Stimulated activated effector memory CD8-positive, alpha-beta T cell treated with anti-CD3 and anti-CD28 coated beads, Interleukin-12 subunit alpha, Interleukin-12 subunit beta, amount 100 ng/mL, for 72 hours (primary cell): ENCODE data around the gene NUPR1.
"Not testable (repeated sequence)": the region's sequence is repeated elsewhere in the genome, so short reads cannot be mapped to it uniquely, and the experiment has no call there.

ENCODE experiments used
- ATAC-seq: fragments of 150-1000 bp; cut with Tn5 transposase; 2 replicates; pipeline ENCODE4 v1.10.0; 2021
- DNase-seq, 2 donors: peaks; one replicate each; pipeline ENCODE4 v3.0.0; 2021 to 2022; ENCODE audit warnings: low spot score in 2 of 2
- H3K27ac Mint-ChIP-seq: one replicate; pipeline ENCODE4 v1.8.0; 2022; ENCODE audit warnings: mild to moderate bottlenecking, mixed read lengths
- H3K36me3 Mint-ChIP-seq: one replicate; pipeline ENCODE4 v1.8.0; 2022; ENCODE audit warnings: mild to moderate bottlenecking, mixed read lengths
- H3K4me1 Mint-ChIP-seq: one replicate; pipeline ENCODE4 v1.8.0; 2022; ENCODE audit warnings: mixed read lengths
- H3K4me3 Mint-ChIP-seq: one replicate; pipeline ENCODE4 v1.8.0; 2022; ENCODE audit warnings: mild to moderate bottlenecking, mixed read lengths
- H3K9me3 Mint-ChIP-seq: one replicate; pipeline ENCODE4 v1.8.0; 2022; ENCODE audit warnings: mixed read lengths

Gene NUPR1

DNA sequence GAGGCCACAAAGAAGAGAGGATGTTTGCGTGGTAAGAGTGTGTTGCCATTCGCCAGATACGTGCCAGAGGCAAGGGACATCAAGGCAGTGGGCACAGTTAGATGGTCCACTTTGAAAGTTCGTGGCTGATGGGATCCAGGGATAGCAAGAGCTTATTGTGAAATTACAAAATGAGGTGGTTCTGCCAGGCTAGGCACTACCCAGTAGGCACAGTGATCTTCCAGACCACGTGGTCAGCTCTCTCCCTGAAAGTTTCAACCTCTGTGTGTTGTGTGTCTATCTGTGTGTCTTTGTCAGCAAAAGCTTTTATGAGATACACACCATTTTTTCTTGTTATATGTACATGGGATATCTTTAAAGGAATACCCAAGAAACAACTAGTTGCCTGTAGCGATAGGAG, 24.4 kb upstream of the NUPR1 start:
- no peak for ATAC-seq
- Mint-ChIP-seq H3K27ac (no peak overlapping the region), H3K9me3 (peaks cover 6% of the 10 kb centered on the region), H3K4me3 (no peak overlapping the region), H3K4me1 (peaks cover 36% of the 10 kb centered on the region), H3K36me3 (peaks cover 22% of the 10 kb centered on the region)
- no peak for DNase-seq

DNA sequence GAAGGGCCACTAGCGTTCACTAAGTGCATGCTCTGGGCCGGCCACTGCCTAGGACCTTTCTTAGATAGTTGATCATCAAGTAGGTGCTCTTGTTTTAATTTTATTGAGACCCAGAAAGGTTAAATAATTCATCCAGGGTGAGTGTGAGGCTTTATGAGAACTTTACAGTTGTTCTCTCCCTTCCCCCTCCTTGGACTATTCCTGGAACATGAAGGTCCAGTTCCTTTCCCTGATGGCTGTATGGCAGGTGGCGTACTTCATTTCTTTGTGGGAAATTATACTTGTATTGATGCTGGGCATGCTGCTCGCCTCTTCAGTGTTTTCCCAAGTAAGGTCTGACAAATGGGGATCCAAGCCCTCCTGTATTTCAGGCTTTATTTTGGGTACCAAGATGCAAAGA, 23.4 kb upstream of the NUPR1 start:
- Mint-ChIP-seq H3K4me1 (peaks cover 33% of the 10 kb centered on the region), H3K27ac (no peak overlapping the region)

DNA sequence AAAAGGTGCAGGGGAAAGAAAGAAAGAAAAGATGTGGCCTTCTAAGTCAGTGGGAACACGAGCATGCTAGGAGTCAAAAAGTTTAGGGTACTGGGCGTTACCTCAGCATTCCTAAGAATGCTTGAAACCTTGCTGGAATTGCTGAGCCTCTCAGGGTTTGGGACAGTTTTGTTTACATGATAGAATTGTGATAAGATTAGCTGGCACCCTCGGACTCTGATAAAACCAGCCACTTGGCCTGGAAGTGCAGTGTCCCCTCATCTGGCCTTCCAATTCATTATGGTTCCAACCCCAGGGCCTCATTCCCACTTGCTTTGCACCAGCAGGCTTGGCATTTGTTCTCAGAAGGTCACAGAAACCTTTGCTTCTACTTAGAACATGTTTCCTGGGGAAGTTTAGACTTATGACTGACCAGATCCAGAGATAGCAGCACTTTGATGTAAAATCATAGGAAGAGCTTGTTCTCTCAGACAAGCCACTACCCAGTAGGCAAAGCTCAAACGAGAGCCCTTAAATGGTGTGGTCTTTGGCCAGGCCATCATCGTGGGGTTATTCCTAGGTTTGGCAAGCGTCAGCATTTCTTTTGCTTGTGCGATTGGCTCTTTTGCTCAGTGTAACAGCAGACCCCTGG, 22.9 kb upstream of the NUPR1 start:
- Mint-ChIP-seq H3K4me3 (no peak overlapping the region), H3K27ac (peak overlapping the region; percentile 36), H3K4me1 (peaks cover 36% of the 10 kb centered on the region), H3K36me3 (peaks cover 37% of the 10 kb centered on the region), H3K9me3 (peaks cover 3% of the 10 kb centered on the region)
- DNase-seq: no peak
- ATAC-seq: no peak

More for the DNA sequence above, 23.4 kb upstream of the NUPR1 start:
- DNase-seq: no peak
- Mint-ChIP-seq H3K4me3 (no peak overlapping the region), H3K9me3 (peaks cover 3% of the 10 kb centered on the region), H3K36me3 (peaks cover 32% of the 10 kb centered on the region)
- no peak for ATAC-seq

DNA sequence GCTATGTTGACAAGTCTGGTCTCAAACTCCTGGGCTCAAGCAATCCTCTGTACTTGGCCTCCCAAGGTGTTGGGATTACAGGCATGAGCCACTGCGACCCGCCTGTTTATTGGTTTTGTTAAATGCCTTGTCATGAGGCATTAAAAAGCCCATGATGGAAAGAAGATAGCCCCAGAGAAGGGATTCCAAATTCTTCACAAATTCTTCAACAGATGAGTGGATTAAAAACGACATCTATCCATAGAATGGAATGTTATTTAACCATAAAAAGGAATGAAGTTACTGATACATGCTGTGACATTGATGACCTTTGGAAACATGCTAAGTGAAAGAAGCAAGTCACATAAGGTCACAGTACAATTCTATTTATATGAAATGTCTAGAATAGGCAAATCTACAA, 19.7 kb upstream of the NUPR1 start:
- ATAC-seq (no peak), DNase-seq (no peak)
- H3K4me1 Mint-ChIP-seq: peaks cover 36% of the 10 kb centered on the region
- H3K36me3 Mint-ChIP-seq: peaks cover 51% of the 10 kb centered on the region
- H3K4me3 Mint-ChIP-seq: no peak overlapping the region
- H3K9me3 Mint-ChIP-seq: no peaks in the 10 kb centered on the region
- H3K27ac Mint-ChIP-seq: no peak overlapping the region

DNA sequence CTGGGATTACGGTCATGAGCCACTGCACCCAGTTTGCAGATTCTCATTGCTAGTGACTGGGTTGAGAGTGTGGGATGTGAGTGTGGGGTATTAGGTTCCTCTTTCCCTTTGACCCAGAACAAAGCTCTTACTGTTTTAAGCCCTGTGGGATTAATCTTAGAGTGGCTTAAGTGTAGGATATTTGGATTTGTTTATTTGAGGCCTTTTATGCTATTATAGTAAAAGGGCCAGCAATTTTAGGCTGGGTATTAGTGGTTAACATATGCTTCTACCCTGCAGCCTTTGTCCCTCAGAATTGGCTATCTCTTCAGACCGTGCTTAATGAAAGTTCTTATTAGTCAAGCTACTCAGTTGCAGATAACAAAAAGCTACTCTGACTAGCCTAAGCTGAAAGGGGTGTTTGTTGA, 18.1 kb upstream of the NUPR1 start:
- no peak for DNase-seq
- H3K4me3 Mint-ChIP-seq: no peak overlapping the region
- H3K36me3 Mint-ChIP-seq: peaks cover 52% of the 10 kb centered on the region
- no peak for ATAC-seq
- H3K27ac Mint-ChIP-seq: peak overlapping the region; percentile 43
- no peaks in the 10 kb centered on the region for H3K9me3 Mint-ChIP-seq
- H3K4me1 Mint-ChIP-seq: peaks cover 29% of the 10 kb centered on the region

DNA sequence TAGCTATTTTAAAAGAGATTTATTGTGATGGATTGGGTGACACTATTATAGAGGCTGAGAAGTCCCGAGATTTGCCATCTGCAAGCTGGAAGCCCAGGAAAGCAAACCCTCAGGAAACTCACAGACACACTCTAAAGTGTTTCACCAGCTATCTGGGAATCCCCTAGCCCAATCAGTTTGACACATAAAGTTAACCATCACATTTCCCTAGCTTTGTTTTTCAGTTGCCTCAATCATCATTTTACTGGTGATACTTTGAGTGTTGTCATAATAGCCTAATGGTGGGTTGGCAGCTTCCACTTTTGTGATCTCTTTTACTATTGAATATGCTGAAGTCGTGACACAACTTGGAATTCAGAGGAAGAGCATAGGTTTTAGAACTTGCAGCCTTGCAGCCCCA, 16.8 kb upstream of the NUPR1 start:
- Mint-ChIP-seq H3K4me3 (peak overlapping the region; percentile 73), H3K27ac (no peak overlapping the region), H3K36me3 (peaks cover 52% of the 10 kb centered on the region), H3K4me1 (peaks cover 29% of the 10 kb centered on the region), H3K9me3 (no peaks in the 10 kb centered on the region)
- peak; percentile 69 for ATAC-seq
- no peak for DNase-seq

DNA sequence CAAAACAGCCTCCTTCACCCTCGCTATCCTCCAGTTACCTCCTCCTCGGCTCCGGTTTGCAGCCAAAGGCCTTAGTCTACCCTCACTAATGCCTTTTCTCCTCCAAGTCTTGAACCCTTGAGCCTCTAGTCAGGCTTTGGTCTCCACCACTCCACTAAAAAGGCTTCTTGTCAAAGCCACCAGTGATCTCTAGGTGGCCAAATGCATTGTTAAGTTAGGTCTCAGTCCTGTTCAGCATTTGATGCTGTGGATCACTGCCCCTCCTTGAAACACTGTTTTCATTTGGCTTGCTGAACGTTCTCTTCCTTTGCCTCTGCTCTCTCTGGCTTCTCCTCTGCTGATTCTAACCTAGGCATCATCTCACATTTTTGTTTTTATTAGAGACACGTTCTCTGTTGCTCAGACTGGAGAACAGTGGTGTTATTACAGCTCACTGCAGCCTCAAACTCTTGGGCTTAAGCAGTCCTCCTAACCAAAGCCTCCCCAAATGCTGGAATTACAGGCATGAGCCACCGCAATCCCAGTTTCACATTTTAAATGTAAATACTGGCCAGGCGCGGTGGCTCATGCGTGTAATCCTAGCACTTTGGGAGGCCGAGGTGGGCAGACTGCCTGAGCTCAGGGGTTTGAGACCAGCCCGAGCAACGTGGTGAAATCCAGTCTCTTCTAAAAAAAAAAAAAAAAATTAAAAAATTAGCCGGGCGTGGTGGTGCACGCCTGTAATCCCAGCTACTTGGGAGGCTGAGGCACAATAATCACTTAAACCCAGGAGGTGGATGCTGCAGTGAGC, 16.1 kb upstream of the NUPR1 start:
- Mint-ChIP-seq H3K4me3 (peak overlapping the region; percentile 73), H3K4me1 (peaks cover 29% of the 10 kb centered on the region), H3K27ac (peak overlapping the region; percentile 60), H3K9me3 (no peaks in the 10 kb centered on the region), H3K36me3 (peaks cover 46% of the 10 kb centered on the region)
- ATAC-seq: no peak
- DNase-seq: no peak

DNA sequence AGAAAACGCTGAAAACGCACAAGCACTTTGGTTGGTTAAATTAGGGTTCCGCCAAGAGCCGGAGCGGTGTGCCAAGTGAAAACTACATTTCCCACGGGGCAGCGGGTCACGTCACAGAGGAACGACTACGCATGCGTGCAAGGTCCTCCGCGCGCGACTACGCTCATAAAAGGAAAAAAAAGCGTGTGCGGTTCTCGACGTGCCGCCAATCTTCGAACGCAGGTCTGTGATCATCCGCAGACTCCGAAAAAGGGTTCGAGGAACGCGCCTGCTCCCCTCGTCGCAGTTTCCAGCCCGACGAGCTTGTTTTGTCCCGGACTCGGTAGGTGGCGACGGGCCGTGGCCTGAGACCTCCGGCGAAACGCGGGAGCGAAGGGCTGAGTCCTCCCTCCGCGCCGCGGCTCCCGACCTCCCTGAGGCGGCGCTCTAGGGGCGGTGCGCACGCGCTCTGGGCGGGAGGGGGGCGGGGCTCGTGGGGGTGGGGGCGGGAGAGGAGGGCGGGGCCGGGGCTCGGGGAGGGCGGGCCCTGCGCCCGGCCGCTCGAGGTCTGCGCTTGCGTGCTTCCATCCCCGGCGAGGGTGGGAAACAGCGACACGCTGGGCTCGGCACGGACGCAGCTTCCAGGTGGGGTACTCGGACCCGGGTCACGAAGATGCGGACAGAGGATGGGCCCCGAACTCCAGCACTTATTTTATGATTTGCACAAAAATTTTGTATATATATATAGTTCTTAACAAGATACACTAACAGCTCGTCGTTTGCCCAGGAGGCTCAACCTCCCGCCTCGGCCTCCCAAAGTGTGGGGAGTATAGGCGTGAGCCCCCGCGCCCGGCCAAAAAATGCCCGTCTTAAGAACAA, 15.2 kb upstream of the NUPR1 start, which contains the start of gene SGF29:
Gene SGF29, plus strand, starts transcription at position 145 of the 858 bp plus-strand sequence. CDS start 27,150 bp downstream, outside the sequence.
- Mint-ChIP-seq H3K4me1 (peaks cover 28% of the 10 kb centered on the region), H3K36me3 (peaks cover 38% of the 10 kb centered on the region), H3K9me3 (no peaks in the 10 kb centered on the region), H3K27ac (peak within 1 kb of the TSS; percentile 60), H3K4me3 (peak within 1 kb of the TSS; percentile 73)
- DNase-seq (peak; percentile 89 to 96), ATAC-seq (peak; percentile 90)

DNA sequence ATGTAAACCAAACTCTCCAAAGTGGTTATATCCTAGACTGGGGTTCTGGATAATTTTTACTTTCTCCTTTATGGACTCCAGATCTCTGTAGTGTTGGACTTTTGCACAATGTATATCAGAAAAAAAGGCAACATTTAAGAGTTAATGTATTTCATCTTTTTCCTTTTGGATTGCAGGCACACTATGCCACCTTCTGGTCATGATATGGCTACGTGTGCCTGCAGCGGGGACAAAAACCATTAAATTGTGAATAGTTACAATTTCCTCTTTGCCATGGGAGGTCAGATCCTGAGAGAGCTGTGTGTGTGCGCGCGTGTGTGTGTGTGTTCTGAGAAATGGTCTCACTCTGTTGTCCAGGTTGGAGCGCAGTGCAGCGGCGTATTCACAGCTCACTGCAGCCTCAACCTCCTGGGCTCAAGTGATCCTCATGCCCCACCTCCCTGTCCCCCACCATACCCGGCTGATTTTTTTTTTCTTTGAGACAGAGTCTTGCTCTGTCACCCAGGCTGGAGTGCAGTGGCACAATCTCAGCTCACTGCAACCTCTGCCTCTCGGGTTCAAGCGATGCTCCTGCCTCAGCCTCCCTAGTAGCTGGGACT, 10.6 kb upstream of the NUPR1 start:
- DNase-seq: no peak
- H3K36me3 Mint-ChIP-seq: peaks cover 9% of the 10 kb centered on the region
- H3K9me3 Mint-ChIP-seq: no peaks in the 10 kb centered on the region
- ATAC-seq: no peak
- H3K4me1 Mint-ChIP-seq: peaks cover 2% of the 10 kb centered on the region
- H3K4me3 Mint-ChIP-seq: no peak overlapping the region
- H3K27ac Mint-ChIP-seq: no peak overlapping the region

DNA sequence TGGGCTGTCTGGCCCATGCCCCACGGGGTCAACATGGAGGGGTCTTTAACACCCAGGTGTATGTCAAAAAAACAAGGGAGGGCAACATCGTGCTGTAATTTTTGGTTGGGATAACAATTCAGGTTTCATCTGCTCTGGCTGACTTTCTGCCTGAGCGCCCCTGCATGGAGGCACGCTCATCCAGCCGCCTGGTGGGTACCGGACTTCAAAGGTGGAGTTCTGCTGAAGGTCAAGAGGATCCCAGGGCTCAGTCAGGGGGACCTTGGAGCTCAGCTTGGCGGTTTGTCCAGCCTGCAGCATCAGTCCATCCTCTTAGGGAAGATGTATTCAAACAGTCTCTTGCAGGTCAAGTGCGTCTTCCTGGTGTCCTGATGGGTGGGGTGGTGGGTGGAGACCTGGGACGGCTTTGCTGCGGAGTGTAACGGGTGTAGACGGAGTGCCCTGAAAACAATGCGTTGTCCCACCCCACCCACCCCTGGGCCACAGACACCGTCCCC, 9.6 kb upstream of the NUPR1 start:
- H3K36me3 Mint-ChIP-seq: no peaks in the 10 kb centered on the region
- no peaks in the 10 kb centered on the region for H3K9me3 Mint-ChIP-seq
- H3K4me3 Mint-ChIP-seq: no peak overlapping the region
- ATAC-seq: no peak
- no peak for DNase-seq
- no peak overlapping the region for H3K27ac Mint-ChIP-seq
- H3K4me1 Mint-ChIP-seq: no peaks in the 10 kb centered on the region

DNA sequence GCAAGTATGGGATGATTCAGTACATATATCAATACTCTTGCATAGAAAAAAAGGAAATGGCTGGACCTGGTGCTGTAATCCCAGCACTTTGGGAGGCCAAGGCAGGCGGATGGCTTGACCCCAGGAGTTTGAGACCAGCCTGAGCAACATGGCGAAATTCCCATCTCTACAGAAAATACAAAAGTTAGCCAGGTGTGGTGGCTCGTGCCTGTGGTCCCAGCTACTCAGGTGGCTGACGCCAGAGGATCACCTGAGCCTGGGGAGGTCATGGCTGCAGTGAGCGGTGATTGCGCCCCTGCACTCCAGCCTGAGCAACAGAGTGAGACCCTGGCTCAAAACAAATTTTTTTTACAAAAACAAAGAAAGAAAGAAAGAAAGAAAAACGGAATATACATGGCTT, 7.9 kb upstream of the NUPR1 start:
- no peak for ATAC-seq
- no peaks in the 10 kb centered on the region for H3K36me3 Mint-ChIP-seq
- H3K4me3 Mint-ChIP-seq: no peak overlapping the region
- no peak for DNase-seq
- no peaks in the 10 kb centered on the region for H3K9me3 Mint-ChIP-seq
- H3K27ac Mint-ChIP-seq: no peak overlapping the region
- no peaks in the 10 kb centered on the region for H3K4me1 Mint-ChIP-seq

DNA sequence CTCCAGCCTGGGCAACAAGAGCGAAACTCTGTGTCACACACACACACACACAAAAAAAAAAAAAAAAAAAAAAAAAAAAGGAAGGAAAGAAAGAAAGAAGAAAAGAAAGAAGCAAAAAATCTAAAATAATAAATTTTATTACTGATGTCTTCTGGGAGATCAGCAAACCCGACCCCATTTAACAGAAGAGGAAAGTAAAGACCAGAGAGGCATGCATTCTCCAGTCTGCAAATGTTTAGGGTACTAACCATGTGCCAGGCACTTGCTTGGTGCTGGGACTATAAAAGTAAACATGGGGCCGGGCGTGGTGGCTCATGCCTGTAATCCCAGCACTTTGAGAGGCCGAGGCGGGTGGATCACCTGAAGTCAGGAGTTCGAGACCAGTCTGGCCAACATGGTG, 7.2 kb upstream of the NUPR1 start:
- H3K4me1 Mint-ChIP-seq, H3K27ac Mint-ChIP-seq: not testable (repeated sequence)

DNA sequence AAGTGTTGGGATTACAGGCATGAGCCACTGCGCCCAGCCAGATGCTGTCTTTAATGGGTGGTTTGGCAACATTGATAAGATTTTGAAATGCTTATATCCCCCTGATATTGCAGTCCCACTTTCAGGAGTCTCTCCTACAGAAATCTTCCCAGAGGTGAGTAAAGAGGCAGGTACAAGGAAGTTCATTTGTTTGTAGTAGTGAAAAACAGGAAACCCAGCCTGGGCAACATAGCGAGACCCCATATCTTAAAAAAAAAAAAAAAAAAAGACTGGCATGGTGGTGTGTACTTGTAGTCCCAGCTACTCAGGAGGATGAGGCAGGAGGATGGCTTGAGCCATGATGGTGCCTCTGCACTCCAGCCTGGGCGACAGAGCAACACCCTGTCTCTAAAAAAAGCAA, 6.2 kb upstream of the NUPR1 start:
- Mint-ChIP-seq H3K4me3 (no peak overlapping the region), H3K4me1 (no peaks in the 10 kb centered on the region), H3K9me3 (no peaks in the 10 kb centered on the region), H3K36me3 (no peaks in the 10 kb centered on the region), H3K27ac (no peak overlapping the region)
- ATAC-seq: no peak
- no peak for DNase-seq

More for the DNA sequence above, 7.2 kb upstream of the NUPR1 start:
- DNase-seq, H3K9me3 Mint-ChIP-seq, H3K4me3 Mint-ChIP-seq, ATAC-seq, H3K36me3 Mint-ChIP-seq: not testable (repeated sequence)

DNA sequence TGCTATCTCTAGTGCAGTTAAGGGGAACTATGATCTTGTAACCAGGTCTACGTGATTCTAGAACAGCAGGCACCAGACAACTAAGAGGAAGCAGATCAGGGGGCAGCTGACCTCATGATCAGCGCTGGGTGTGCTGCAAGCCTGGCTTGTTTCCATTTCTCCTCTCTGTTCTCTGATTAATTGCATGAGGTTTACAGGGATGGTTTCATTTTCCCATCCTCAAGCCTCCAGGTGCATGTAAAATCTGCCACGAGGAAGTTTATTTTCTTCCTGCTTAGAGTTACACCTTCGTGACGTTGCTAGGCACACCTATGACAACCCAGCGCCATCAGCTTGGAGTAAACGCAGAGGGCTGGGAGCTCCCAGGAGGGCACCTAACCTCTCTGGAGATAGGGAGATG, 4.3 kb upstream of the NUPR1 start:
- H3K4me3 Mint-ChIP-seq: no peak overlapping the region
- DNase-seq (no peak), ATAC-seq (no peak)
- H3K4me1 Mint-ChIP-seq: peaks cover under 1% of the 10 kb centered on the region
- no peaks in the 10 kb centered on the region for H3K36me3 Mint-ChIP-seq
- H3K27ac Mint-ChIP-seq: no peak overlapping the region
- H3K9me3 Mint-ChIP-seq: no peaks in the 10 kb centered on the region

DNA sequence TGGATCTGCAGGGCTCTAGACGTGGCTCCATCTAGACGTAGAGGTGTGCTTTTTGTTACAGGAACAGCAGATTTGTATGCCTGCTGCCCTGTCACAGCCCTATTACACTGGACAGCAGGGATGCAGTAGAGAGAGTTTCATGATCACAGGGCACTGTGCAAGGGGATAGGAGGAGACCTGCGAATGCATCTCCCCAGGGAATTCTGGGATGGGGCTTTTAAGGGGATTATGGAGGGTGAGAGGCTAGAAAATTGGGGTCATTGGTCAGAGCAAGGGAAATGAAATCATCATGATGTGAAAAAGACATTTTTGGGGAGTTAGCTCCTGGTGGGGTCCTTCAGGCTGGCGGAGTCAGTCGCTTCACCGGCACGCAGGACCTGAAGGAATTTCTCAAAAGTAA, 3.9 kb upstream of the NUPR1 start:
- no peak for ATAC-seq
- no peak for DNase-seq
- H3K36me3 Mint-ChIP-seq: no peaks in the 10 kb centered on the region
- H3K4me3 Mint-ChIP-seq: no peak overlapping the region
- no peak overlapping the region for H3K27ac Mint-ChIP-seq
- peaks cover 4% of the 10 kb centered on the region for H3K4me1 Mint-ChIP-seq
- H3K9me3 Mint-ChIP-seq: no peaks in the 10 kb centered on the region
